ENCODE measurements around the gene LIPC. TPM values are rescaled to one million over a fixed set of nuclear protein-coding genes. Genes with fewer than 3 reads are reported as not detected.

Gene LIPC
- total RNA-seq, 1 experiment from 2014 or later: not detected

DNA sequence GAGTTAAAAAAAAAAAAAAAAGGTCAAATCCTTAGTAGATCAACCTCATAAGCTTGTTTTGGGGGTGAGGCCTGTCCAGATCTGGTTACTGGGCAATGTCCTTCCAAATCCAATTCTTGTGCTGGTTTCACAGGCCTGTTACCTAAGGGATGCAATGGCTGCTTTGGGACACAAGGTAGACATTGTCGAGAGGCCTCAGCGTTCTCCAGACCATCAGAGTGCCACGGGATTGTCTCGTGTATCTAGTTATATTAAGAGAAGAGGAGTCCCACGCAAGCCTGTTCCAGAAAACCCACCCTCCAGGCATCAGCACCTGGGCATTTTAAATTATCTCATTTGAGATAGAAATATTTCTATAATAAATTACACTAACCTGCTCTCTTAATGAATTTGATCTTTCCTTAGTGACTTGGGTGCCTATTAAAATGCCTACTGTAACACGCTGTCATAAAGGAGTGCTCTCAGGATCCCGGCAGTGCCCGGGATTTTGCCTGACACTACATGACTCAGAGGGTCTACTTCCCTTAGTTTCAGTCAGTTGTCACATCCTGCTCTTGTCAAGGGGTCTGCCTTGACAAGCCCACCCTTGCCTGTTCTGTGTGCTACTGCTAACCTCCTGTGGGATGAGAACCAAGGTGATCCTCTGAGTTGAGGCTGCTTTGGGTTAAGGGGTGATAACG lies 116.0 kb downstream of the LIPC start:
- Mint-ChIP-seq H3K4me3 (ENCODE audit: unreplicated experiment) (no peak overlapping the region), H3K4me1 (ENCODE audit: insufficient read depth, unreplicated experiment) (peaks cover 35% of the 10 kb centered on the region), H3K27me3 (ENCODE audit: insufficient read depth, unreplicated experiment) (no peaks in the 10 kb centered on the region), H3K36me3 (ENCODE audit: insufficient read depth, unreplicated experiment) (no peaks in the 10 kb centered on the region), H3K9me3 (ENCODE audit: unreplicated experiment) (no peaks in the 10 kb centered on the region), H3K27ac (ENCODE audit: low read depth, unreplicated experiment) (no peak overlapping the region)
- ChIA-PET POLR2A (interaction anchor here (0.7 to 1.5 kb wide), 5 partner anchors 9 to 106 kb away, joined by 3 to 9 read pairs (median 4); no protein-coding TSS in a partner anchor), CTCF (interaction anchor here (0.6 to 1.1 kb wide), 4 partner anchors 135 to 320 kb away, joined by 3 to 6 read pairs (median 4); no protein-coding TSS in a partner anchor)
- TF ChIP-seq, protein P1, sequence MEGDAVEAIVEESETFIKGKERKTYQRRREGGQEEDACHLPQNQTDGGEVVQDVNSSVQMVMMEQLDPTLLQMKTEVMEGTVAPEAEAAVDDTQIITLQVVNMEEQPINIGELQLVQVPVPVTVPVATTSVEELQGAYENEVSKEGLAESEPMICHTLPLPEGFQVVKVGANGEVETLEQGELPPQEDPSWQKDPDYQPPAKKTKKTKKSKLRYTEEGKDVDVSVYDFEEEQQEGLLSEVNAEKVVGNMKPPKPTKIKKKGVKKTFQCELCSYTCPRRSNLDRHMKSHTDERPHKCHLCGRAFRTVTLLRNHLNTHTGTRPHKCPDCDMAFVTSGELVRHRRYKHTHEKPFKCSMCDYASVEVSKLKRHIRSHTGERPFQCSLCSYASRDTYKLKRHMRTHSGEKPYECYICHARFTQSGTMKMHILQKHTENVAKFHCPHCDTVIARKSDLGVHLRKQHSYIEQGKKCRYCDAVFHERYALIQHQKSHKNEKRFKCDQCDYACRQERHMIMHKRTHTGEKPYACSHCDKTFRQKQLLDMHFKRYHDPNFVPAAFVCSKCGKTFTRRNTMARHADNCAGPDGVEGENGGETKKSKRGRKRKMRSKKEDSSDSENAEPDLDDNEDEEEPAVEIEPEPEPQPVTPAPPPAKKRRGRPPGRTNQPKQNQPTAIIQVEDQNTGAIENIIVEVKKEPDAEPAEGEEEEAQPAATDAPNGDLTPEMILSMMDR (IDR thresholded peaks at IDR 0.05; ENCODE audit: unreplicated experiment): no peak
- DNase-seq (ENCODE audit: unreplicated experiment): no peak
- BruUV-seq (replicated peaks): no TSS peak
- intact Hi-C loops (cut with micrococcal nuclease): no loop called here

DNA sequence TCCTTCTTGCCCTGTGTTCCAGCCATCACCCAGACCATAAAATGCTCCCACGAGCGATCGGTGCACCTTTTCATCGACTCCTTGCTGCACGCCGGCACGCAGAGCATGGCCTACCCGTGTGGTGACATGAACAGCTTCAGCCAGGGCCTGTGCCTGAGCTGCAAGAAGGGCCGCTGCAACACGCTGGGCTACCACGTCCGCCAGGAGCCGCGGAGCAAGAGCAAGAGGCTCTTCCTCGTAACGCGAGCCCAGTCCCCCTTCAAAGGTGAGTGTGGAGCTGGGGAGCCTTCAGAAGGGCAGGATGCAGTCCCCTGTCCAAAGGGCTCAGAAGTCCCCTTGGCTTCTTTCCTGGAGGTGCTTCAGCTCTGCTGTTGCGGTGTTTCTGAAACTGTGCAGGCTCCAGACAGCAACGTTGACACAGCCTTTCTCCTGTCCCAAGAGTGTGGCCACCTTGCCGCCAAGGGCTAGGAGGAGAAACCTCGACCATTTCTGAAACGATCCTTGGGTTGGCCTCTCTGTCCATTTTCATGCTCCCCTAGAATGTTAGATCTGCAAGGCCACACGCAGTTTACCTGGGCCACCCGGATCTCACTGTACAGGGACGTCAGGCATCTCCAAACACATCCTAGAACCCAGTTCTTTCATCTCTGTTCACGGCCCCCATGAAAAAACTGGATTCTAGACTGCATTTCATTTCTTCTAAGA lies 116.7 kb downstream of the LIPC start:
- POLR2A ChIA-PET: interaction anchor here (1.2 kb wide), 1 partner anchor 18 kb away, joined by 3 read pairs; no protein-coding TSS in a partner anchor
- H3K4me3 Mint-ChIP-seq (ENCODE audit: unreplicated experiment): no peak overlapping the region
- CTCF ChIA-PET: interaction anchor here (0.6 to 1.5 kb wide), 2 partner anchors 25 to 134 kb away, joined by 3 read pairs; no protein-coding TSS in a partner anchor
- DNase-seq (ENCODE audit: unreplicated experiment): no peak
- TF ChIP-seq, protein P1 (IDR thresholded peaks at IDR 0.05; ENCODE audit: unreplicated experiment): no peak
- H3K27me3 Mint-ChIP-seq (ENCODE audit: insufficient read depth, unreplicated experiment): no peaks in the 10 kb centered on the region
- H3K4me1 Mint-ChIP-seq (ENCODE audit: insufficient read depth, unreplicated experiment): peaks cover 35% of the 10 kb centered on the region
- H3K9me3 Mint-ChIP-seq (ENCODE audit: unreplicated experiment): no peaks in the 10 kb centered on the region
- H3K27ac Mint-ChIP-seq (ENCODE audit: low read depth, unreplicated experiment): no peak overlapping the region
- H3K36me3 Mint-ChIP-seq (ENCODE audit: insufficient read depth, unreplicated experiment): no peaks in the 10 kb centered on the region
- BruUV-seq (replicated peaks): no TSS peak
- intact Hi-C loops (cut with micrococcal nuclease): no loop called here

DNA sequence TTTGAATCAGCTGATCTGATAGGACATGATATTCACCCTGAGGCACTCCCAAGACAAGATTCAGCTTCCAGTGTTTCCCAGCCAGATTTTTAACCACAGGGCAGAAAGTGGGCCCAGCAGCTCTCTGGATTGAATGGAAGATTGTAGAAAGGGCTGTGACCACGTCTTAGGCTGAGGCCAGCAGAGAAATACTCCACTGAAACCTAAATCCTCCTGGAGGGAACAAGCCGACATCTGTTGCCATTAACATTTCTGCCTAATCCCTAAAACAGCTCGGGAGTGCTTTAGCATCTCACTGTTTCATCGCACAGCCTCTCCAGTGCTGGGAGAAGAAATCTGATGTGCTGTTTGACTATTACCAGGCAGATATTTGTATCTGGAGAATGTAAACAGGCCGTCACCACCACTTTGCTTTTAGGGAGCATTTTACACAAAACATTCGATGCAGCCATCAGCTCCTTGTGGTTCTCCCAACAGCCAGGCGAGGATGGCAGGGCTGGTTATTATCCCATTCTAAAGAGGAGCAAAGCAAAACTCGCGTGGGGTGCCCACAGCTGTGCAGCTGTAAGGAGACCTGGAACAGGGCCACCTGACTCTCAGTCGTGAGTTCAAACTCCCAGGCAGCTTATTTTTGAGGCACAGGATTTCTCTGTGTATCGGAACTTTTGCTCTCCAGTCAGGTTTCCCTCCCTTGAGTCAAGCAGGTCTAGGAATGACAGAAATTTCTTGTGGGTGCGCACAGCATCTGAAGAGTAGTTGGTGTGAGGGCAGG lies 117.4 kb downstream of the LIPC start:
- no peak for DNase-seq (ENCODE audit: unreplicated experiment)
- ChIA-PET POLR2A (interaction anchor here (1.2 kb wide), 1 partner anchor 18 kb away, joined by 3 read pairs; no protein-coding TSS in a partner anchor), CTCF (interaction anchor here (1.0 to 1.5 kb wide), 2 partner anchors 14 to 25 kb away, joined by 3 read pairs; no protein-coding TSS in a partner anchor)
- no peaks in the 10 kb centered on the region for H3K36me3 Mint-ChIP-seq (ENCODE audit: insufficient read depth, unreplicated experiment)
- no TSS peak for BruUV-seq (replicated peaks)
- intact Hi-C loops (cut with micrococcal nuclease): no loop called here
- TF ChIP-seq, protein P1 (IDR thresholded peaks at IDR 0.05; ENCODE audit: unreplicated experiment): no peak
- H3K27me3 Mint-ChIP-seq (ENCODE audit: insufficient read depth, unreplicated experiment): no peaks in the 10 kb centered on the region
- no peak overlapping the region for H3K27ac Mint-ChIP-seq (ENCODE audit: low read depth, unreplicated experiment)
- H3K4me3 Mint-ChIP-seq (ENCODE audit: unreplicated experiment): no peak overlapping the region
- peaks cover 35% of the 10 kb centered on the region for H3K4me1 Mint-ChIP-seq (ENCODE audit: insufficient read depth, unreplicated experiment)
- H3K9me3 Mint-ChIP-seq (ENCODE audit: unreplicated experiment): no peaks in the 10 kb centered on the region

DNA sequence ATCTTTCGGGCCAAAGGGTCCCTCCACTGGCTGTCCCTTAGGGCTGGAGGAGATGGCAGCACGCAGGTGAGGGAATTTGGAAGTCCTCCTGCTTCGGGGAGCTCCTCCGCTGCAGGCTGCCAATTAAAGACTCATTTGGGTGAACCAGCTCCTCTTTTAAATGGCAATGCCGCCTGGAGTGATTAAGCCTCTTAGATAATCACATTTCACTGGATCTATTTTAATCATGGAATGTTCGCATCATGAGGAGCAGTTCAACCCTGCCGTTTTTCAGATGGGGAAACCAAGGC lies 117.9 kb downstream of the LIPC start:
- no peaks in the 10 kb centered on the region for H3K9me3 Mint-ChIP-seq (ENCODE audit: unreplicated experiment)
- no peak overlapping the region for H3K27ac Mint-ChIP-seq (ENCODE audit: low read depth, unreplicated experiment)
- DNase-seq (ENCODE audit: unreplicated experiment): no peak
- ChIA-PET CTCF (interaction anchor here (1.0 to 1.5 kb wide), 2 partner anchors 15 to 26 kb away, joined by 3 read pairs; no protein-coding TSS in a partner anchor), POLR2A (interaction anchor here (0.6 to 1.2 kb wide), 2 partner anchors 19 to 182 kb away, joined by 3 read pairs; no protein-coding TSS in a partner anchor)
- TF ChIP-seq, protein P1 (IDR thresholded peaks at IDR 0.05; ENCODE audit: unreplicated experiment): no peak
- BruUV-seq (replicated peaks): no TSS peak
- intact Hi-C loops (cut with micrococcal nuclease): no loop called here
- no peaks in the 10 kb centered on the region for H3K36me3 Mint-ChIP-seq (ENCODE audit: insufficient read depth, unreplicated experiment)
- no peak overlapping the region for H3K4me3 Mint-ChIP-seq (ENCODE audit: unreplicated experiment)
- H3K4me1 Mint-ChIP-seq (ENCODE audit: insufficient read depth, unreplicated experiment): peaks cover 35% of the 10 kb centered on the region
- peaks cover 3% of the 10 kb centered on the region for H3K27me3 Mint-ChIP-seq (ENCODE audit: insufficient read depth, unreplicated experiment)

Measured in MCF 10A (cell line).